H1 (cell line): ENCODE measurements around the gene TMEM178B. TPM values are rescaled to one million over a fixed set of nuclear protein-coding genes. Genes with fewer than 3 reads are reported as not detected.
A peak's percentile ranks its signal among the peaks of the same experiment; 100 is the strongest.

ENCODE experiments used
- CREB1 ChIP-seq: IDR thresholded peaks from 2 replicates; pipeline ENCODE4 v1.6.1; 2012; ENCODE audit warnings: inconsistent platforms
- E2F6 ChIP-seq: IDR thresholded peaks from 2 replicates; pipeline ENCODE4 v1.6.1; 2012; ENCODE audit warnings: inconsistent platforms
- FOSL1 ChIP-seq: IDR thresholded peaks from 2 replicates; pipeline ENCODE4 v1.6.1; 2011; ENCODE audit warnings: mild to moderate bottlenecking, low read depth, low read length, moderate library complexity; ENCODE audit not compliant: insufficient read depth
- KDM5A ChIP-seq: fragments of 200-600 bp; IDR thresholded peaks from 2 replicates; pipeline ENCODE4 v1.7.1; 2012; ENCODE audit warnings: mild to moderate bottlenecking, low read length, inconsistent platforms, mixed read lengths
- MAFK ChIP-seq: IDR thresholded peaks from 2 replicates; pipeline ENCODE4 v1.6.1; 2012; ENCODE audit warnings: low read depth, mild to moderate bottlenecking, improper control_type of control experiment, low read length
- MAX ChIP-seq: IDR thresholded peaks from 2 replicates; pipeline ENCODE4 v1.6.1; 2012; ENCODE audit warnings: inconsistent platforms
- NRF1 ChIP-seq: IDR thresholded peaks from 2 replicates; pipeline ENCODE4 v1.6.1; 2011; ENCODE audit warnings: mild to moderate bottlenecking, low read depth, low read length, improper control_type of control experiment
- POLR2AphosphoS5 ChIP-seq: IDR thresholded peaks from 2 replicates; pipeline ENCODE4 v1.6.1; 2011; ENCODE audit warnings: low read depth, low read length
- POU5F1 ChIP-seq: IDR thresholded peaks from 2 replicates; pipeline ENCODE4 v1.6.1; 2011; ENCODE audit warnings: low read depth, mild to moderate bottlenecking, low read length, moderate library complexity
- RAD21 ChIP-seq, 2 experiments: IDR thresholded peaks in 1 of 2; conservative IDR thresholded peaks in 1 of 2; 2 replicates each; pipeline ENCODE4 v1.6.1; 2011; ENCODE audit warnings: low read depth in 2 of 2, low read length in 2 of 2, improper control_type of control experiment in 1 of 2, inconsistent platforms in 1 of 2, mild to moderate bottlenecking in 1 of 2, moderate library complexity in 1 of 2
- RFX5 ChIP-seq: IDR thresholded peaks from 2 replicates; pipeline ENCODE4 v1.6.1; 2011; ENCODE audit warnings: low read depth, low read length, improper control_type of control experiment, borderline replicate concordance
- RNF2 ChIP-seq: fragments of 200-900, 300-1000 bp; sonication (generic); IDR thresholded peaks from 2 replicates; pipeline ENCODE4 v1.7.1; 2016; ENCODE audit warnings: borderline replicate concordance, low read depth, mild to moderate bottlenecking, antibody characterized with exemption, low read length; ENCODE audit not compliant: poor library complexity, severe bottlenecking; ENCODE audit errors: missing control alignments
- SIRT6 ChIP-seq: IDR thresholded peaks from one replicate; pipeline ENCODE4 v1.7.1; 2012; ENCODE audit warnings: low read length, inconsistent platforms
- SP1 ChIP-seq: IDR thresholded peaks from 2 replicates; pipeline ENCODE4 v1.6.1; 2011; ENCODE audit warnings: low read depth, low read length
- SP2 ChIP-seq: IDR thresholded peaks from 2 replicates; pipeline ENCODE4 v1.6.1; 2012; ENCODE audit warnings: mild to moderate bottlenecking, low read length, inconsistent platforms
- TBP ChIP-seq: IDR thresholded peaks from 2 replicates; pipeline ENCODE4 v1.6.1; 2011; ENCODE audit warnings: low read depth, low read length, improper control_type of control experiment
- TEAD4 ChIP-seq: IDR thresholded peaks from 2 replicates; pipeline ENCODE4 v1.6.1; 2012; ENCODE audit warnings: low read depth, low read length, inconsistent platforms, mixed read lengths
- polyA plus RNA-seq, 7 experiments: library from polyadenylated mRNA; depleted of rRNA in 3 of 7; stranded (reverse) in 5 of 7; unstranded in 2 of 7; fragments of >200 nt in 5 of 7; fragments of 200-250 nt in 2 of 7; gene quantifications; 1 replicate in 5 of 7; 2 replicates in 1 of 7; 4 replicates in 1 of 7; pipeline versions ENCODE4 v1.2.1 to v1.2.3, GENCODE V29; 2011 to 2013; ENCODE audit warnings: missing spikeins in 2 of 7, mixed read lengths in 2 of 7
- total RNA-seq: library from RNA; stranded (reverse); fragmentation: NEBNext Ultra II Directional; extraction: Animal tissue kit (Norgen Biotek cat#: 25700); gene quantifications from 2 replicates; pipeline ENCODE4 v1.2.1, GENCODE V29; 2021

The TMEM178B gene
- total and polyA plus RNA-seq, 2 of the 8 experiments (the other 6 are each of a cell fraction or from before 2014, with no cell fraction given) = 5.3 to 18.1 TPM

DNA sequence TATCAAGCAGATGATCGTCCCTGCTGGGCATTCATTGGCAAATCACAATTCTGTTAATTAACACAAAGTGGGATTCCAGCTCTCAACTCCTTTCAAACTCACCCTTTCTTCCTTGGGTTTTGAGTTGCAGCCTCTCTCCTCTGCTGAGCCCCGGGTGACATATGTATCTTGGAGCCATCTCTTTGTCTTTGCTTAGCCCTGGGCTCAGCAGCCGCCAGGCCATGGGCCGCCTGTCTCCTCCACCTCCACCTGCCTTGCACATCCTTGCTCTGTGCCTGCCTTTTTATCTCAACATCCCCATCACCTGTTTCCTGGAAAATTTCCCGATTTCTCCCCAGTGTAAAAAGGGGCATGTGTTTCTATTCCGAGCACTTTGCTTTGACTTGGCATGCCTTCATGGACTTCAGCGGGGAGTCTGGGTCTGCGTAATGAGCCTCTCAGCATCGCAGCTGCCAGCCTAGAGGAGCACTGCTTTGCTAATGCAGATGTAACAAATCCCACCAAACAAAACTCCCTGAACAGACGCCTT is 336.0 kb downstream of the TMEM178B start (continued):
- no peak for TF ChIP-seq TEAD4
- TF ChIP-seq FOSL1 = no peak
- no peak for TF ChIP-seq KDM5A
- peak; percentile 48; the same call in 1 of the 2 replicates for TF ChIP-seq CREB1
- 0 out of 4 replicates have a peak, but pooled peaks of 1 of the 2 experiments have one; percentile 4 for TF ChIP-seq RAD21 (IDR thresholded peaks at IDR 0.05 in 1 of 2, conservative IDR thresholded peaks at IDR 0.05 in 1 of 2; ENCODE audit: low read depth in 2 of 2, low read length in 2 of 2)
- TF ChIP-seq SP2 = no peak
- no peak for TF ChIP-seq POLR2AphosphoS5
- TF ChIP-seq TBP = 0 out of 2 replicates have a peak, but pooled peaks have one; percentile 29
- no peak for TF ChIP-seq RFX5
- TF ChIP-seq SIRT6 = no peak
- peak; percentile 40; the same call in 1 of the 2 replicates for TF ChIP-seq MAX
- 0 out of 2 replicates have a peak, but pooled peaks have one; percentile 20 for TF ChIP-seq E2F6
- TF ChIP-seq RNF2 = no peak
- no peak for TF ChIP-seq MAFK
- no peak for TF ChIP-seq SP1
- no peak for TF ChIP-seq POU5F1
- no peak for TF ChIP-seq NRF1
